SK-N-SH (cell line): ENCODE measurements around the gene NAGA. TPM values are rescaled to one million over a fixed set of nuclear protein-coding genes. Genes with fewer than 3 reads are reported as not detected.

Experiments
- CTCF ChIA-PET: fragments of 300-600, 350-600 bp; formaldehyde crosslinking; extraction: SDS; loops from one replicate; lab custom pipeline; 2021; lab: Yijun Ruan, JAX
- POLR2A ChIA-PET: fragments of 350-600 bp; sonication (Branson Sonifier 250); formaldehyde crosslinking; extraction: SDS; loops from one replicate; lab custom pipeline; 2020; ENCODE audit warnings: antibody characterized with exemption, inconsistent platforms; lab: Yijun Ruan, JAX
- DNase-seq: peaks from one replicate; pipeline ENCODE4 v3.0.0; 2012
- H2AFZ ChIP-seq: fragments of 200-600 bp; sonication (generic); 2 replicates; pipeline ENCODE4 v1.8.1; 2016; ENCODE audit warnings: antibody characterized with exemption, mild to moderate bottlenecking, low read depth
- H3F3A ChIP-seq: fragments of 200-600 bp; sonication (generic); replicated peaks from 2 replicates; pipeline ENCODE3; 2016; ENCODE audit warnings: antibody characterized with exemption, mild to moderate bottlenecking; ENCODE audit not compliant: insufficient read depth
- H3K27ac ChIP-seq, 2 experiments: fragments of 200-500 bp in 1 of 2; fragments of 200-600 bp in 1 of 2; sonication (Bioruptor generic) in 1 of 2; sonication (generic), shearing (Covaris generic) in 1 of 2; 2 replicates each; pipeline versions ENCODE4 v1.5.1 to v1.6.1; 2014 to 2016; ENCODE audit warnings: low read depth in 2 of 2, inconsistent platforms in 1 of 2, low read length in 1 of 2, mild to moderate bottlenecking in 1 of 2, mixed read lengths in 1 of 2
- H3K27me3 ChIP-seq: fragments of 200-600 bp; sonication (generic), shearing (Covaris generic); 2 replicates; pipeline ENCODE4 v1.6.1; 2016; ENCODE audit warnings: mixed run types; ENCODE audit not compliant: insufficient read depth
- H3K36me3 ChIP-seq, 2 experiments: fragments of 200-500 bp in 1 of 2; fragments of 200-600 bp in 1 of 2; sonication (Bioruptor generic) in 1 of 2; sonication (generic) in 1 of 2; replicated peaks in 1 of 2; 2 replicates each; pipeline versions ENCODE3 to v1.5.1; 2014 to 2016; ENCODE audit warnings: low read length in 1 of 2, mild to moderate bottlenecking in 1 of 2; ENCODE audit not compliant: insufficient read depth in 2 of 2, control insufficient read depth in 1 of 2
- H3K4me1 ChIP-seq, 2 experiments: fragments of 200-500 bp in 1 of 2; fragments of 200-600 bp in 1 of 2; sonication (Bioruptor generic) in 1 of 2; sonication (generic), shearing (Covaris generic) in 1 of 2; 2 replicates each; pipeline versions ENCODE4 v1.5.1 to v1.6.1; 2014 to 2016; ENCODE audit warnings: low read depth in 1 of 2, low read length in 1 of 2, mixed run types in 1 of 2; ENCODE audit not compliant: insufficient read depth in 2 of 2, control insufficient read depth in 1 of 2
- H3K4me2 ChIP-seq: fragments of 200-600 bp; sonication (generic), shearing (Covaris generic); 2 replicates; pipeline ENCODE4 v1.6.1; 2017; ENCODE audit warnings: mixed run types
- H3K4me3 ChIP-seq, 2 experiments: fragments of 200-500 bp in 1 of 2; fragments of 200-600 bp in 1 of 2; sonication (Bioruptor generic) in 1 of 2; sonication (generic), shearing (Covaris generic) in 1 of 2; 2 replicates each; pipeline versions ENCODE4 v1.5.1 to v1.8.1; 2014 to 2016; ENCODE audit warnings: low read depth in 2 of 2, inconsistent platforms in 1 of 2, low read length in 1 of 2, mild to moderate bottlenecking in 1 of 2, mixed read lengths in 1 of 2, moderate library complexity in 1 of 2
- H3K79me2 ChIP-seq: fragments of 200-600 bp; sonication (generic); 2 replicates; pipeline ENCODE4 v1.8.1; 2017; ENCODE audit warnings: mild to moderate bottlenecking; ENCODE audit not compliant: insufficient read depth
- H3K9ac ChIP-seq: fragments of 200-600 bp; sonication (generic); 2 replicates; pipeline ENCODE4 v1.6.1; 2017; ENCODE audit warnings: mixed run types
- H3K9me2 ChIP-seq: fragments of 200-600 bp; sonication (generic); 2 replicates; pipeline ENCODE4 v1.6.1; 2017; ENCODE audit warnings: mixed run types
- H3K9me3 ChIP-seq: fragments of 200-600 bp; sonication (generic); 2 replicates; pipeline ENCODE4 v1.6.1; 2017; ENCODE audit warnings: mixed run types, mild to moderate bottlenecking, moderate library complexity
- H4K20me1 ChIP-seq: fragments of 200-600 bp; sonication (generic); 2 replicates; pipeline ENCODE4 v1.6.1; 2017; ENCODE audit warnings: mild to moderate bottlenecking, mixed run types; ENCODE audit not compliant: insufficient read depth
- CHD2 ChIP-seq: fragments of 150-350 bp; IDR thresholded peaks from 2 replicates; pipeline ENCODE4 v1.6.1; 2018; ENCODE audit warnings: low read length; ENCODE audit not compliant: partially characterized antibody
- ELF1 ChIP-seq: IDR thresholded peaks from 2 replicates; pipeline ENCODE4 v1.4.0; 2012
- EP300 ChIP-seq, 2 experiments: IDR thresholded peaks; 2 replicates each; pipeline versions ENCODE4 v1.4.0 to v1.6.1; 2012; ENCODE audit warnings: borderline replicate concordance in 1 of 2, low read depth in 1 of 2, low read length in 1 of 2
- FOSL2 ChIP-seq: IDR thresholded peaks from 2 replicates; pipeline ENCODE4 v1.4.0; 2012; ENCODE audit warnings: low read depth, mild to moderate bottlenecking, moderate library complexity, borderline replicate concordance
- FOXJ3 ChIP-seq: sonication (generic); formaldehyde crosslinking; IDR thresholded peaks from 2 replicates; pipeline ENCODE4 v1.5.1; 2020; ENCODE audit warnings: mild to moderate bottlenecking, missing genetic modification reagents
- FOXM1 ChIP-seq: IDR thresholded peaks from 2 replicates; pipeline ENCODE4 v1.4.0; 2012; ENCODE audit warnings: low read depth, mild to moderate bottlenecking
- GATA2 ChIP-seq: sonication (generic); formaldehyde crosslinking; IDR thresholded peaks from 2 replicates; pipeline ENCODE4 v1.5.0; 2020; ENCODE audit warnings: mild to moderate bottlenecking, missing genetic modification reagents
- MEF2A ChIP-seq: IDR thresholded peaks from 2 replicates; pipeline ENCODE4 v1.4.0; 2012; ENCODE audit warnings: low read depth, borderline replicate concordance
- NFIC ChIP-seq: IDR thresholded peaks from 2 replicates; pipeline ENCODE4 v1.4.0; 2012; ENCODE audit warnings: borderline replicate concordance
- NRF1 ChIP-seq: IDR thresholded peaks from 2 replicates; pipeline ENCODE4 v1.6.1; 2012; ENCODE audit warnings: low read depth, mild to moderate bottlenecking, low read length
- REST ChIP-seq: IDR thresholded peaks from 2 replicates; pipeline ENCODE4 v1.6.1; 2012; ENCODE audit warnings: mild to moderate bottlenecking, low read depth, low read length, moderate library complexity
- RFX5 ChIP-seq: IDR thresholded peaks from 2 replicates; pipeline ENCODE4 v1.6.1; 2012; ENCODE audit warnings: mild to moderate bottlenecking, improper control_type of control experiment, low read length
- RXRA ChIP-seq: IDR thresholded peaks from 2 replicates; pipeline ENCODE4 v1.4.0; 2012; ENCODE audit warnings: low read depth, mild to moderate bottlenecking, borderline replicate concordance
- SIN3A ChIP-seq: IDR thresholded peaks from 2 replicates; pipeline ENCODE4 v1.6.1; 2012; ENCODE audit warnings: low read depth, mild to moderate bottlenecking, low read length, moderate library complexity, borderline replicate concordance
- TAF1 ChIP-seq: IDR thresholded peaks from 2 replicates; pipeline ENCODE4 v1.6.1; 2012; ENCODE audit warnings: low read depth, mild to moderate bottlenecking, low read length, moderate library complexity, borderline replicate concordance
- TCF12 ChIP-seq: IDR thresholded peaks from 2 replicates; pipeline ENCODE4 v1.4.0; 2012
- TEAD4 ChIP-seq: IDR thresholded peaks from 2 replicates; pipeline ENCODE4 v1.4.0; 2012; ENCODE audit warnings: mild to moderate bottlenecking, borderline replicate concordance; ENCODE audit not compliant: insufficient read depth
- ZBTB33 ChIP-seq: IDR thresholded peaks from 2 replicates; pipeline ENCODE4 v1.4.0; 2012; ENCODE audit warnings: low read depth, borderline replicate concordance
- WGBS: methylation state at CpG from one replicate; pipeline ENCODE4 v1.1.6; 2017; ENCODE audit warnings: low lambda C conversion rate; 5-methylcytosine and 5-hydroxymethylcytosine counted together
- polyA plus RNA-seq, 3 experiments: library from polyadenylated mRNA; depleted of rRNA; stranded (reverse); fragments of >200 nt; gene quantifications; 2 replicates each; pipeline ENCODE4 v1.2.3, GENCODE V29; 2012
- TF ChIP-seq, protein P1 (sequence below): fragments of 150-350 bp; IDR thresholded peaks from 2 replicates; pipeline ENCODE4 v1.6.1; 2016; ENCODE audit warnings: mild to moderate bottlenecking, low read depth, low read length

Gene NAGA
- polyA plus RNA-seq, 1 of the 3 experiments (the other 2 are of a cell fraction): 16.8 TPM

GRCh38 chr22:42025421-42025820, 45.2 kb downstream of the NAGA start (continued):
- TF ChIP-seq TAF1 (no peak), CHD2 (no peak), FOXJ3 (CRISPR knock-in tag) (no peak)
- TF ChIP-seq, all 33 proteins: peak for 0

GRCh38 chr22:42022162-42022847, 48.3 kb downstream of the NAGA start:
- no peak for TF ChIP-seq TCF12
- no peak for TF ChIP-seq NFIC
- TF ChIP-seq NRF1: no peak
- TF ChIP-seq, all 33 proteins: peak for 0
- Histone ChIP-seq H3K27me3 (no peaks in the 10 kb centered on the region), H3K9me3 (no peaks in the 10 kb centered on the region), H3K4me1 (no peaks in the 10 kb centered on the region), H4K20me1 (no peaks in the 10 kb centered on the region), H2AFZ (no peak overlapping the region), H3K9me2 (no peaks in the 10 kb centered on the region), H3K27ac (no peak overlapping the region), H3K79me2 (no peaks in the 10 kb centered on the region), H3K4me3 (no peak overlapping the region), H3K9ac (no peak overlapping the region), H3K36me3 (no peaks in the 10 kb centered on the region), H3F3A (no peaks in the 10 kb centered on the region), H3K4me2 (no peak overlapping the region)
- DNase-seq: no peak
- CTCF ChIA-PET: no interaction called here
- WGBS: 31% methylated on average over 2 of the region's 2 CpGs
- POLR2A ChIA-PET: no interaction called here

GRCh38 chr22:42021571-42021970, 49.0 kb downstream of the NAGA start:
- H3K9me3 ChIP-seq: no peaks in the 10 kb centered on the region
- POLR2A ChIA-PET: no interaction called here
- 32% methylated on average over 2 of the region's 2 CpGs for WGBS
- TF ChIP-seq TEAD4: no peak
- no peak for TF ChIP-seq SIN3A
- TF ChIP-seq GATA2 (CRISPR knock-in tag): no peak
- no peak for TF ChIP-seq REST
- TF ChIP-seq, protein P1, sequence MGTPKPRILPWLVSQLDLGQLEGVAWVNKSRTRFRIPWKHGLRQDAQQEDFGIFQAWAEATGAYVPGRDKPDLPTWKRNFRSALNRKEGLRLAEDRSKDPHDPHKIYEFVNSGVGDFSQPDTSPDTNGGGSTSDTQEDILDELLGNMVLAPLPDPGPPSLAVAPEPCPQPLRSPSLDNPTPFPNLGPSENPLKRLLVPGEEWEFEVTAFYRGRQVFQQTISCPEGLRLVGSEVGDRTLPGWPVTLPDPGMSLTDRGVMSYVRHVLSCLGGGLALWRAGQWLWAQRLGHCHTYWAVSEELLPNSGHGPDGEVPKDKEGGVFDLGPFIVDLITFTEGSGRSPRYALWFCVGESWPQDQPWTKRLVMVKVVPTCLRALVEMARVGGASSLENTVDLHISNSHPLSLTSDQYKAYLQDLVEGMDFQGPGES: no peak
- no peak for TF ChIP-seq FOXM1
- no peak for TF ChIP-seq MEF2A
- TF ChIP-seq RXRA: no peak
- TF ChIP-seq CHD2: no peak
- TF ChIP-seq EP300 (IDR thresholded peaks at IDR 0.05; ENCODE audit: borderline replicate concordance in 1 of 2, low read depth in 1 of 2, low read length in 1 of 2): no peak
- no peak for TF ChIP-seq RFX5
- no peak for TF ChIP-seq ELF1
- no peak for TF ChIP-seq ZBTB33
- no peak for TF ChIP-seq FOSL2

More at GRCh38 chr22:42021571-42021970, 49.0 kb downstream of the NAGA start:
- Histone ChIP-seq H3K9ac (no peak overlapping the region), H3K27me3 (no peaks in the 10 kb centered on the region), H2AFZ (no peak overlapping the region), H3K36me3 (no peaks in the 10 kb centered on the region), H3K27ac (no peak overlapping the region), H3K79me2 (no peaks in the 10 kb centered on the region), H3F3A (no peaks in the 10 kb centered on the region), H3K9me2 (no peaks in the 10 kb centered on the region), H3K4me2 (no peak overlapping the region), H4K20me1 (no peaks in the 10 kb centered on the region), H3K4me3 (no peak overlapping the region), H3K4me1 (no peaks in the 10 kb centered on the region)
- CTCF ChIA-PET: no interaction called here
- DNase-seq: no peak
